ENCODE data around the gene THSD7A. TPM values are rescaled to one million over a fixed set of nuclear protein-coding genes. Genes with fewer than 3 reads are reported as not detected.

THSD7A gene
- total and polyA plus RNA-seq, 8 donors: 3.7 to 20.8 (median 17.8) TPM

DNA sequence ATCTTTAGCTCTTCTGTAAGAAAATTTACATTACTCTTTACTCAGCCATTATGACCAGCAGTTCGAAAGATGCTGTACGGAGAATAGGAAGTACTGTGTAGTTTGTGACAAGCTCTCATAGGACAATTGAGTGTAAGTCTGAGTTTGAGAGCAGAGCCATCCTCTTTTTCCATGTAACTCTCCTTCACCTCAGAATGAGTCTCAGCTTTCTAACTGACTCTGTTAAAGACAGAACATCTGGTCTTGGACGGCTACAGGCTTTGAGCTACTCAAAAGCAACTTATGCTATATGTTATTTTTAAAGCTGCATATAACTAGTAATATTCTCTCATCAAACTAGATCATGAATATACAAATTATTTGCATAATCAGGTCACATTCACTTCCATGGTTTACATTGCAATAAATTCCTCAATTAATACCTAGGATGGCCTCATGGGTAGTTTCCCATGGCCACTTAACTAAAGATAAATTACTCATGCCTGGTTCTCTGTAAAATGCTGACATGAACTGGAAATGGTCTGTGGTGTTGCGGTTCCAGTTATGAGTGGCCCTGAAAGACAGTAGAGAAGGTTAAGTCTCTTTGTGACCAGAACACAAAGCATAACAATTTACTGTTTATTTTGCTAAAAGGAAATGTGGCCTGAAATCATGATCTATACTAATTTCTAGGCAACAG is 499.7 kb downstream of the THSD7A start:
- H3K36me3 ChIP-seq: no peaks in the 10 kb centered on the region
- no peak overlapping the region for H3K27ac ChIP-seq
- H3K9me3 ChIP-seq: no peaks in the 10 kb centered on the region
- DNase-seq: no peak
- TF ChIP-seq, protein P1, sequence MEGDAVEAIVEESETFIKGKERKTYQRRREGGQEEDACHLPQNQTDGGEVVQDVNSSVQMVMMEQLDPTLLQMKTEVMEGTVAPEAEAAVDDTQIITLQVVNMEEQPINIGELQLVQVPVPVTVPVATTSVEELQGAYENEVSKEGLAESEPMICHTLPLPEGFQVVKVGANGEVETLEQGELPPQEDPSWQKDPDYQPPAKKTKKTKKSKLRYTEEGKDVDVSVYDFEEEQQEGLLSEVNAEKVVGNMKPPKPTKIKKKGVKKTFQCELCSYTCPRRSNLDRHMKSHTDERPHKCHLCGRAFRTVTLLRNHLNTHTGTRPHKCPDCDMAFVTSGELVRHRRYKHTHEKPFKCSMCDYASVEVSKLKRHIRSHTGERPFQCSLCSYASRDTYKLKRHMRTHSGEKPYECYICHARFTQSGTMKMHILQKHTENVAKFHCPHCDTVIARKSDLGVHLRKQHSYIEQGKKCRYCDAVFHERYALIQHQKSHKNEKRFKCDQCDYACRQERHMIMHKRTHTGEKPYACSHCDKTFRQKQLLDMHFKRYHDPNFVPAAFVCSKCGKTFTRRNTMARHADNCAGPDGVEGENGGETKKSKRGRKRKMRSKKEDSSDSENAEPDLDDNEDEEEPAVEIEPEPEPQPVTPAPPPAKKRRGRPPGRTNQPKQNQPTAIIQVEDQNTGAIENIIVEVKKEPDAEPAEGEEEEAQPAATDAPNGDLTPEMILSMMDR (IDR thresholded peaks at IDR 0.05): no peak
- no peak overlapping the region for H3K4me3 ChIP-seq
- no peaks in the 10 kb centered on the region for H3K27me3 ChIP-seq
- no peak for ATAC-seq
- intact Hi-C loops (cut with DNase I): no loop called here
- no peaks in the 10 kb centered on the region for H3K4me1 ChIP-seq

DNA sequence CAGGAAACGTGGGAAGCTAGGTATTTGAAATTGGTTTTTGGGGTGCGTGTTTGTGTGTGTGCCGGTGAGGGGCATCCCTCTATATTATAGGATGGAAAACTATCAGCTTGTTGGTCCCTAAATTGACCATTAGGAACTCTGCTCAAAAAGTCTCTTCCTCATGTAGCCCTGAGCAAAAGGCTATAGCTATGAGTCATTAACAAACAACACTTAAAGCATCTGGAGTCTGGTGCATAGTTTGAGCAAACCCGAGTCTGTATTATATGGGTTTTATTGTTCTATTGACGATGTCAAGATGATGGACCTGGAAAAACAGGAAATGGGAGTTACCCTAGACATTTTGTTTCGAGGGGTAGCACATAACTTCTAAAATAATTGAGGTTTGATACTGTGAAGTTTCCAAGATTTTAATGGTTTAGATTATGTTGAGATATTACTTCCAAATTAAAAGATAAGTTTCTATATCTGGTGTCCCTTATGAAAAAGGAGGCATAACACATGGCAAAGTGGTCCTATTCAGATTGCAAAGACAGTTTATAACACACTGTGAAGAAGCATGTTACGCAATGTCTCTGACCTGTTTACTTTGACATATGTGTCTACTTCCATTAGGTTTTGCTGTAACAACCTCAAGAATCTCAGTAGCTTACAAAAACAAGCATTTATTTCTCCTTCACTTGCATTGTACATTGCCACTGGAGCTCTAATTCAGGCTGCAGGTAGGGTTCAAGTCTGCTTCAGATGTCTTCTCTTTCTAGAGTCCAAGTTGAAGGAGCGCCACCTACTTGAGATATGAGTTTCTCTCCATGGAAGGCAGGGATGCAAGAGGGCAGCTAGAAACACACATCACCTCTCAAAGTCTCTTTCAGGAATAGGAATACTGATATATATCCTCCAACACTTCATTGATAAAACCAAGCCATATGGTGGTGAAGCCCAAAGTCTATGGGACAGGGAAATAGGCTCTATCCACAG is 500.6 kb downstream of the THSD7A start:
- DNase-seq (no peak), ATAC-seq (no peak)
- TF ChIP-seq, protein P1 (IDR thresholded peaks at IDR 0.05): no peak
- intact Hi-C loops (cut with DNase I): no loop called here
- H3K36me3 ChIP-seq: no peaks in the 10 kb centered on the region
- no peaks in the 10 kb centered on the region for H3K4me1 ChIP-seq
- H3K27me3 ChIP-seq: no peaks in the 10 kb centered on the region
- no peak overlapping the region for H3K27ac ChIP-seq
- H3K4me3 ChIP-seq: no peak overlapping the region
- H3K9me3 ChIP-seq: no peaks in the 10 kb centered on the region

DNA sequence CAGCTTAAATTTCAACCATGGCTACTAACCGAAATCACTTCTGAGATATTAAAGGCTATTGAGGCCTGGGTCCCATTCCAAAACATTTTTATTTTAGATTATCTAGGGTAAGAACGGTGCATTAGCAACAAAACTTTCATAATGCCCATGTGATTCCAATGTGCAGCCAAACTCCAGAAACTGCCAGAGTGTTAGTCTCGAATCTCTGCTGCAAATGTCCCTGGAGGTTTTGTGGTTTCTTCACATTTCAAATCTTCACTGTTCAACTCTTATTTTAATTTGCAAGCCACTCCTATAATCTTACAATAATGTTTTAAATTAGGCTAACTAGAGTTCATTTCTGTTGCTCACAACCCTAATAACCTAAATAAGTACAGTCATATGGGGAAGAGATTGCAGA is 501.3 kb downstream of the THSD7A start:
- no peaks in the 10 kb centered on the region for H3K9me3 ChIP-seq
- no peaks in the 10 kb centered on the region for H3K4me1 ChIP-seq
- intact Hi-C loops (cut with DNase I): no loop called here
- no peaks in the 10 kb centered on the region for H3K36me3 ChIP-seq
- DNase-seq (no peak), ATAC-seq (no peak)
- no peak overlapping the region for H3K4me3 ChIP-seq
- H3K27me3 ChIP-seq: no peaks in the 10 kb centered on the region
- TF ChIP-seq, protein P1 (IDR thresholded peaks at IDR 0.05): no peak
- no peak overlapping the region for H3K27ac ChIP-seq

DNA sequence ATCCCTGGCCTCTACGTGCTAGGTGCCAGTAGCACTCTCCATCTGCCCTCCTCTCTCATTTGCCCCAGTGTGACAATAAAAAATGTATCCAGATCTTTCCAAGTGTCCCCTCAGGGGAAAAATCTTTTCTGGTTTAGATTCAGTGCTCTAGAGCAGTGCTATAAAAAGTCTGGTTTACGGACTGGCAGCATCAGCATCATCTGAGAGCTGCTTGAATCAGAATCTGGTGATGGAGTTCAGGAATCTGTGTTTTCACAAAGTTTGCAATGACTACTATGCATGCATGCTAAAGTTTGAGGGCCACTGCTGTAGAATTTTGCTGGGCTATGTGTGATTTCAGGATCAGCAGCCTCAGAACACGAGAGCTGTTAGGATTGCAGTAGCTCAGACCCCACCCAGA is 501.8 kb downstream of the THSD7A start:
- no peaks in the 10 kb centered on the region for H3K27me3 ChIP-seq
- TF ChIP-seq, protein P1 (IDR thresholded peaks at IDR 0.05): no peak
- no peaks in the 10 kb centered on the region for H3K9me3 ChIP-seq
- H3K4me3 ChIP-seq: no peak overlapping the region
- H3K27ac ChIP-seq: no peak overlapping the region
- no peak for ATAC-seq
- no peaks in the 10 kb centered on the region for H3K36me3 ChIP-seq
- intact Hi-C loops (cut with DNase I): no loop called here
- DNase-seq: no peak
- no peaks in the 10 kb centered on the region for H3K4me1 ChIP-seq

DNA sequence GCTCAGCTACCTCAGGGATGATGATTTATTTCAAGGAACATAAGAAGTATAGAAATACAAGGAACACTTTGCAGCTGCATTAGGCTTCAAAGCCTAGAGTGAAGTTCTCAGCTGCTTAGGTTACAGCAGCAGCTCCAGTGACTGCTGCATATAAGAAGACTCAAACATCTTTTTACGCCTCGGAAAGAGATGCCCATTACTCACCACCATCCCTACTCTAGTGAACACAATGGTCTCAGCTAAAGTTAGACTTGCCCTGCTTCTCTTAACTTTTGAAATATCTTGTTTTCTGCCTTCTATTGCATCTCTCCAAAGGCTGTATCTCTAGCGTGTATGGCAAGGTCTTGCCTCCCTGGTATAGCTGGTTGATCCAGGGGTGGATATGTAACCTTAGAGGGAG is 502.4 kb downstream of the THSD7A start:
- Histone ChIP-seq H3K9me3 (no peaks in the 10 kb centered on the region), H3K27ac (no peak overlapping the region), H3K27me3 (no peaks in the 10 kb centered on the region), H3K4me3 (no peak overlapping the region), H3K36me3 (no peaks in the 10 kb centered on the region), H3K4me1 (no peaks in the 10 kb centered on the region)
- ATAC-seq (no peak), DNase-seq (no peak)
- intact Hi-C loops (cut with DNase I): no loop called here
- TF ChIP-seq, protein P1 (IDR thresholded peaks at IDR 0.05): no peak
